OCI-LY7 (cell line): ENCODE data around the gene CUL2. TPM values are rescaled to one million over a fixed set of nuclear protein-coding genes. Genes with fewer than 3 reads are reported as not detected.
"Not testable (repeated sequence)": the region's sequence is repeated elsewhere in the genome, so short reads cannot be mapped to it uniquely, and the experiment has no call there.

Experiments
- BruUV-seq: library from RNA; stranded (reverse); fragments of 400-500 nt; replicated peaks from 2 replicates; lab custom pipeline; 2021; lab: Mats Ljungman, UMichigan
- CTCF ChIA-PET: fragments of 300-600 bp; sonication (Branson Sonifier 250); formaldehyde crosslinking; loops from one replicate; lab custom pipeline; 2022; ENCODE audit warnings: antibody characterized with exemption; ENCODE audit not compliant: unreplicated experiment; lab: Charles Lee
- POLR2A ChIA-PET: fragments of 300-600 bp; sonication (Branson Sonifier 250); formaldehyde crosslinking; loops from one replicate; lab custom pipeline; 2022; ENCODE audit warnings: antibody characterized with exemption; lab: Charles Lee
- DNase-seq: peaks from one replicate; pipeline ENCODE4 v3.0.0-alpha.2; 2015; ENCODE audit warnings: low spot score
- H2AFZ ChIP-seq: fragments of 200-600 bp; sonication (generic), shearing (Covaris generic); 2 replicates; pipeline ENCODE4 v1.6.1; 2014; ENCODE audit warnings: mild to moderate bottlenecking, antibody characterized with exemption, low read length, moderate library complexity
- H3K27ac ChIP-seq: fragments of 200-600 bp; sonication (generic); 2 replicates; pipeline ENCODE4 v1.5.1; 2014; ENCODE audit warnings: mixed run types, low read depth, mild to moderate bottlenecking, moderate library complexity, low read length, inconsistent platforms; ENCODE audit not compliant: poor library complexity, severe bottlenecking
- H3K36me3 ChIP-seq: fragments of 200-600 bp; sonication (generic); 2 replicates; pipeline ENCODE4 v1.6.1; 2014; ENCODE audit warnings: mild to moderate bottlenecking, antibody characterized with exemption, low read length, moderate library complexity, mixed read lengths; ENCODE audit not compliant: insufficient read depth
- H3K4me1 ChIP-seq: fragments of 200-600 bp; sonication (generic); 2 replicates; pipeline ENCODE4 v1.5.1; 2014; ENCODE audit warnings: mild to moderate bottlenecking, low read length; ENCODE audit not compliant: insufficient read depth, poor library complexity, severe bottlenecking
- H3K4me2 ChIP-seq: fragments of 200-600 bp; sonication (generic); 2 replicates; pipeline ENCODE4 v1.6.1; 2014; ENCODE audit warnings: mild to moderate bottlenecking, low read length
- H3K4me3 ChIP-seq: fragments of 200-600 bp; sonication (generic); 2 replicates; pipeline ENCODE4 v1.5.1; 2014; ENCODE audit warnings: mild to moderate bottlenecking, low read depth, low read length; ENCODE audit not compliant: poor library complexity, severe bottlenecking
- H3K79me2 ChIP-seq: fragments of 200-600 bp; sonication (generic); 2 replicates; pipeline ENCODE4 v1.6.1; 2016; ENCODE audit warnings: low read depth, mild to moderate bottlenecking, low read length, moderate library complexity, mixed read lengths; ENCODE audit not compliant: insufficient read depth
- H3K9me2 ChIP-seq: fragments of 200-600 bp; sonication (generic); 2 replicates; pipeline ENCODE4 v1.6.1; 2016; ENCODE audit warnings: mild to moderate bottlenecking, low read length, mixed read lengths; ENCODE audit not compliant: insufficient read depth
- H3K9me3 ChIP-seq: fragments of 200-600 bp; sonication (generic); 2 replicates; pipeline ENCODE4 v1.6.1; 2014; ENCODE audit warnings: mild to moderate bottlenecking, mixed run types, low read length, mixed read lengths
- H4K20me1 ChIP-seq: fragments of 200-600 bp; sonication (generic); 2 replicates; pipeline ENCODE4 v1.6.1; 2014; ENCODE audit warnings: mild to moderate bottlenecking, antibody characterized with exemption, low read length, moderate library complexity, mixed read lengths; ENCODE audit not compliant: insufficient read depth
- CTCF ChIP-seq: fragments of 200-600 bp; sonication (generic); conservative IDR thresholded peaks from 2 replicates; pipeline ENCODE4 v1.5.1; 2014; ENCODE audit warnings: mild to moderate bottlenecking, antibody characterized with exemption, low read length, moderate library complexity, mixed read lengths
- EZH2phosphoT487 ChIP-seq: fragments of 200-600 bp; sonication (generic); IDR thresholded peaks from 2 replicates; pipeline ENCODE4 v1.6.1; 2018; ENCODE audit warnings: low read depth, borderline replicate concordance, mild to moderate bottlenecking, mixed run types, antibody characterized with exemption, low read length, moderate library complexity, mixed read lengths
- intact Hi-C: fragments of 100-400 bp; cut with micrococcal nuclease; formaldehyde crosslinking; loops from one replicate; pipeline ENCODE4 v1.10.0; 2022; ENCODE audit not compliant: unreplicated experiment
- total RNA-seq, 2 experiments: library from RNA; depleted of rRNA in 1 of 2; stranded (reverse); fragments of >200 nt in 1 of 2; shearing (Covaris generic) in 1 of 2; gene quantifications; 2 replicates each; pipeline ENCODE4 v1.2.3, GENCODE V29; 2014 to 2022

CUL2 gene
- total RNA-seq, 2 experiments from 2014 or later, result 25.5 to 40.4 TPM

- BruUV-seq, result no TSS peak
- no peak overlapping the region for H3K4me2 ChIP-seq
- H3K4me1 ChIP-seq, result no peaks in the 10 kb centered on the region
- DNase-seq, result no peak
- intact Hi-C loops, result no loop called here
- no peak overlapping the region for H3K27ac ChIP-seq
- ChIA-PET POLR2A (no interaction called here), CTCF (no interaction called here)
- H3K9me3 ChIP-seq, result peaks cover 14% of the 10 kb centered on the region; the same call in 1 of the 2 replicates
- no peaks in the 10 kb centered on the region for H4K20me1 ChIP-seq
- H3K4me3 ChIP-seq, result no peak overlapping the region
- H2AFZ ChIP-seq, result no peak overlapping the region
- H3K79me2 ChIP-seq, result peaks cover 64% of the 10 kb centered on the region; the same call in 1 of the 2 replicates
- peaks cover 26% of the 10 kb centered on the region for H3K36me3 ChIP-seq
- H3K9me2 ChIP-seq, result no peaks in the 10 kb centered on the region
- TF ChIP-seq CTCF (no peak), EZH2phosphoT487 (no peak)
These were observed 6.9 kb downstream of the CUL2 start for GRCh38 chr10:35083242-35083641.

GRCh38 chr10:35080261-35080660 lies 9.9 kb downstream of the CUL2 start:
- BruUV-seq, H3K9me2 ChIP-seq, DNase-seq, CTCF ChIA-PET, H3K4me2 ChIP-seq, H4K20me1 ChIP-seq, intact Hi-C loops, H2AFZ ChIP-seq, H3K27ac ChIP-seq, H3K4me3 ChIP-seq, H3K4me1 ChIP-seq: not testable (repeated sequence)
- Histone ChIP-seq H3K9me3 (peaks cover 14% of the 10 kb centered on the region; the same call in 1 of the 2 replicates), H3K36me3 (peaks cover 25% of the 10 kb centered on the region), H3K79me2 (peaks cover 54% of the 10 kb centered on the region; the same call in 1 of the 2 replicates)
- POLR2A ChIA-PET, result interaction anchor here (0.6 to 1.6 kb wide), 2 partner anchors 10 to 543 kb away, joined by 3 to 4 read pairs; partner anchors contain the start of gene CUL2

- BruUV-seq, result no TSS peak
These were observed 10.4 kb downstream of the CUL2 start for GRCh38 chr10:35079763-35080162.

More at GRCh38 chr10:35079763-35080162, 10.4 kb downstream of the CUL2 start:
- POLR2A ChIA-PET, result interaction anchor here (0.6 to 1.6 kb wide), 2 partner anchors 11 to 543 kb away, joined by 3 to 4 read pairs; partner anchors contain the start of gene CUL2
- Histone ChIP-seq H3K36me3 (peaks cover 25% of the 10 kb centered on the region), H3K9me2 (no peaks in the 10 kb centered on the region), H3K4me2 (no peak overlapping the region), H3K4me3 (no peak overlapping the region), H4K20me1 (no peaks in the 10 kb centered on the region), H2AFZ (no peak overlapping the region), H3K4me1 (no peaks in the 10 kb centered on the region), H3K79me2 (peaks cover 57% of the 10 kb centered on the region; the same call in 1 of the 2 replicates), H3K9me3 (peaks cover 14% of the 10 kb centered on the region; the same call in 1 of the 2 replicates), H3K27ac (no peak overlapping the region)
- CTCF ChIA-PET, result no interaction called here
- intact Hi-C loops, result no loop called here
- TF ChIP-seq EZH2phosphoT487 (no peak), CTCF (no peak)
- no peak for DNase-seq
